ENCODE measurements around the gene LMTK2.

Gene LMTK2

GRCh38 chr7:98194672-98195457, 88.2 kb downstream of the LMTK2 start:
- TF ChIP-seq CTCF (IDR thresholded peaks at IDR 0.05; ENCODE audit: low read depth, low read length): no peak
- no peak for DNase-seq (ENCODE audit: extremely low read depth, low read depth)

GRCh38 chr7:98196706-98197605, 90.3 kb downstream of the LMTK2 start:
- DNase-seq (ENCODE audit: extremely low read depth, low read depth): no peak
- TF ChIP-seq CTCF (IDR thresholded peaks at IDR 0.05; ENCODE audit: low read depth, low read length): no peak

GRCh38 chr7:98199131-98199530, 92.5 kb downstream of the LMTK2 start:
- no peak for DNase-seq (ENCODE audit: extremely low read depth, low read depth)
- no peak for TF ChIP-seq CTCF (IDR thresholded peaks at IDR 0.05; ENCODE audit: low read depth, low read length)

- no peak for DNase-seq (ENCODE audit: extremely low read depth, low read depth)
- TF ChIP-seq CTCF (IDR thresholded peaks at IDR 0.05; ENCODE audit: low read depth, low read length): no peak
Observed at GRCh38 chr7:98200364-98200763, 93.7 kb downstream of the LMTK2 start.

GRCh38 chr7:98202367-98203195, 95.9 kb downstream of the LMTK2 start:
- no peak for TF ChIP-seq CTCF (IDR thresholded peaks at IDR 0.05; ENCODE audit: low read depth, low read length)
- DNase-seq (ENCODE audit: extremely low read depth, low read depth): no peak

- no peak for DNase-seq (ENCODE audit: extremely low read depth, low read depth)
- TF ChIP-seq CTCF (IDR thresholded peaks at IDR 0.05; ENCODE audit: low read depth, low read length): no peak
Observed at GRCh38 chr7:98203261-98203963, 96.8 kb downstream of the LMTK2 start.
